Panc1 (cell line): ENCODE data around the gene PLEKHA7.

Experiments used
- SIN3A ChIP-seq: IDR thresholded peaks from 2 replicates; pipeline ENCODE4 v1.6.1; 2012; ENCODE audit warnings: low read depth, mild to moderate bottlenecking, low read length, moderate library complexity, borderline replicate concordance; ENCODE audit not compliant: insufficient read depth
- TF ChIP-seq, protein P1 (sequence below): fragments of 450-650 bp; IDR thresholded peaks from 2 replicates; pipeline ENCODE4 v1.5.1; 2017; ENCODE audit warnings: mild to moderate bottlenecking

- TF ChIP-seq, protein P1, sequence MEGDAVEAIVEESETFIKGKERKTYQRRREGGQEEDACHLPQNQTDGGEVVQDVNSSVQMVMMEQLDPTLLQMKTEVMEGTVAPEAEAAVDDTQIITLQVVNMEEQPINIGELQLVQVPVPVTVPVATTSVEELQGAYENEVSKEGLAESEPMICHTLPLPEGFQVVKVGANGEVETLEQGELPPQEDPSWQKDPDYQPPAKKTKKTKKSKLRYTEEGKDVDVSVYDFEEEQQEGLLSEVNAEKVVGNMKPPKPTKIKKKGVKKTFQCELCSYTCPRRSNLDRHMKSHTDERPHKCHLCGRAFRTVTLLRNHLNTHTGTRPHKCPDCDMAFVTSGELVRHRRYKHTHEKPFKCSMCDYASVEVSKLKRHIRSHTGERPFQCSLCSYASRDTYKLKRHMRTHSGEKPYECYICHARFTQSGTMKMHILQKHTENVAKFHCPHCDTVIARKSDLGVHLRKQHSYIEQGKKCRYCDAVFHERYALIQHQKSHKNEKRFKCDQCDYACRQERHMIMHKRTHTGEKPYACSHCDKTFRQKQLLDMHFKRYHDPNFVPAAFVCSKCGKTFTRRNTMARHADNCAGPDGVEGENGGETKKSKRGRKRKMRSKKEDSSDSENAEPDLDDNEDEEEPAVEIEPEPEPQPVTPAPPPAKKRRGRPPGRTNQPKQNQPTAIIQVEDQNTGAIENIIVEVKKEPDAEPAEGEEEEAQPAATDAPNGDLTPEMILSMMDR, result no peak
- TF ChIP-seq SIN3A, result no peak
These were observed 230.1 kb downstream of the PLEKHA7 start for GRCh38 chr11:16784097-16784496.
